Measurements from ENCODE around the gene CREB5. TPM values are rescaled to one million over a fixed set of nuclear protein-coding genes. Genes with fewer than 3 reads are reported as not detected.
A peak's percentile ranks its signal among the peaks of the same experiment; 100 is the strongest.

Gene CREB5
- total RNA-seq, 1 experiment from 2014 or later = 2.1 TPM

DNA sequence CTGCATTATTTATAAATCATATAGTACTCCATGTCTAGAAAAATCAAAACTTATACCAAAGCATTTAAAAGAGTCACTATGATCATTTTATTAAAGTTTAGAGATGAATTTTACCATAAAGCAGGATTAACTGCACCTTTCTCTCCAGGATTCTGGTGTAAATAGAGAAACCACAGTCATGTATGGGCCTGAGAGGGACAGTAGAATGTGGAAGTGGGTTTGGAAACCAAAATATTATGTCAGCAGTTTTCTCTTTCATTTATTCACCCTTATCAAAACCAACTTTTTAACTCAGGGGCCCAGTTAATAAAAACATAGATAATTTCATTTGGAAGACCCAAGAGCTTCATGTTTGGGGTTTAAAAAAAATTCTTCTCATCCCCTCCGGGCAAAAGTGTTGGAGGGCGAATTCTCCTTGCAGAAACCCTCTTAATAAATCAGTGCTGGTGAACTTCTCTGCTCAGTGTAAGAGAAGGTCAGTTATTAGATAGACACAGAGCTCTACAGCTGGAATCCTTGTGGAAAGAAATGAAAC is 266.2 kb downstream of the CREB5 start:
- intact Hi-C loops (cut with micrococcal nuclease; ENCODE audit: unreplicated experiment) = no loop called here
- no peaks in the 10 kb centered on the region for H4K20me1 ChIP-seq (ENCODE audit: insufficient read depth)
- H3K9me3 ChIP-seq (ENCODE audit: insufficient read depth, low read depth) = peaks cover 8% of the 10 kb centered on the region; the same call in 1 of the 2 replicates
- no peak overlapping the region for H3K27ac ChIP-seq
- no peak overlapping the region for H3K4me2 ChIP-seq
- POLR2A ChIA-PET (ENCODE audit: unreplicated experiment) = no interaction called here
- CTCF ChIA-PET = no interaction called here
- H3K4me3 ChIP-seq = no peak overlapping the region
- H3K36me3 ChIP-seq (ENCODE audit: low read depth) = no peaks in the 10 kb centered on the region
- H3K4me1 ChIP-seq (replicated peaks; ENCODE audit: insufficient read depth) = peaks cover 33% of the 10 kb centered on the region
- H3K9me2 ChIP-seq (ENCODE audit: insufficient read depth) = no peaks in the 10 kb centered on the region
- no TSS peak for BruUV-seq (replicated peaks)
- TF ChIP-seq, protein P1, sequence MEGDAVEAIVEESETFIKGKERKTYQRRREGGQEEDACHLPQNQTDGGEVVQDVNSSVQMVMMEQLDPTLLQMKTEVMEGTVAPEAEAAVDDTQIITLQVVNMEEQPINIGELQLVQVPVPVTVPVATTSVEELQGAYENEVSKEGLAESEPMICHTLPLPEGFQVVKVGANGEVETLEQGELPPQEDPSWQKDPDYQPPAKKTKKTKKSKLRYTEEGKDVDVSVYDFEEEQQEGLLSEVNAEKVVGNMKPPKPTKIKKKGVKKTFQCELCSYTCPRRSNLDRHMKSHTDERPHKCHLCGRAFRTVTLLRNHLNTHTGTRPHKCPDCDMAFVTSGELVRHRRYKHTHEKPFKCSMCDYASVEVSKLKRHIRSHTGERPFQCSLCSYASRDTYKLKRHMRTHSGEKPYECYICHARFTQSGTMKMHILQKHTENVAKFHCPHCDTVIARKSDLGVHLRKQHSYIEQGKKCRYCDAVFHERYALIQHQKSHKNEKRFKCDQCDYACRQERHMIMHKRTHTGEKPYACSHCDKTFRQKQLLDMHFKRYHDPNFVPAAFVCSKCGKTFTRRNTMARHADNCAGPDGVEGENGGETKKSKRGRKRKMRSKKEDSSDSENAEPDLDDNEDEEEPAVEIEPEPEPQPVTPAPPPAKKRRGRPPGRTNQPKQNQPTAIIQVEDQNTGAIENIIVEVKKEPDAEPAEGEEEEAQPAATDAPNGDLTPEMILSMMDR (conservative IDR thresholded peaks at IDR 0.05) = no peak
- TF ChIP-seq EZH2 (IDR thresholded peaks at IDR 0.05; ENCODE audit: low read depth) = no peak
- H2AFZ ChIP-seq = no peak overlapping the region
- no peaks in the 10 kb centered on the region for H3K27me3 ChIP-seq (ENCODE audit: insufficient read depth, low read depth)
- no peak for DNase-seq
- peaks cover 19% of the 10 kb centered on the region for H3F3A ChIP-seq (ENCODE audit: insufficient read depth, low read depth)
- H3K79me2 ChIP-seq (ENCODE audit: low read depth) = no peaks in the 10 kb centered on the region

DNA sequence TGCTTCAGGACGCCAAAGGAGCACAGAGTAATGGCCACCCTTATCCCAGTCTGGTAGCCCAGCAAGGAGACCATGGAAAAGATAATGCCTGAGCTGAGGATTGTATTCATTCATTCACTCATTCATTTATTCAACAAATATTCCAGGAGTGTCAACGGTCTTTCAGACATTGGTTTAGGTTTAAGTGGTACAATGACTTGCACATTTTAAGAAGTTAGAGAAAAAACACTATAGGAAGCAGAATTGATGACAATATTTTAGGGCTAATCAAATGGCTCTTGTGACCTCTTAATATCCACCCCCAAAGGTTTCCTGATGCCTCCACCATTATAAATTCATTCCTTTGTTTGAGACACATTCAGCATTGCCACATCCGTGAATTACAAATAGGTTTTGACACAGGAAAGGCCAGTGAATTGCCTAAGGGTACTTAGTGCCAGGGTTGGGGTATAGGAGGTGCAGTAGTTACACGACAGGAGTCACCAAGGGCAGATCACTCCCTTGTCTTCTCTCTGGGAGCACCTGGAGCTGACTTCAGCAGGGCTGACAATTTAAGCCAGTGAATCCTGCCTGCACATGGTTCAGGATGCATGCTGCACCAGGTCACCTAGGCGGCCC is 269.5 kb downstream of the CREB5 start:
- H3F3A ChIP-seq (ENCODE audit: insufficient read depth, low read depth) = peaks cover 14% of the 10 kb centered on the region
- TF ChIP-seq EZH2 (IDR thresholded peaks at IDR 0.05; ENCODE audit: low read depth) = no peak
- TF ChIP-seq, protein P1 (conservative IDR thresholded peaks at IDR 0.05) = no peak
- H4K20me1 ChIP-seq (ENCODE audit: insufficient read depth) = no peaks in the 10 kb centered on the region
- no peak overlapping the region for H3K27ac ChIP-seq
- CTCF ChIA-PET = no interaction called here
- peaks cover 34% of the 10 kb centered on the region for H3K4me1 ChIP-seq (replicated peaks; ENCODE audit: insufficient read depth)
- H3K9me2 ChIP-seq (ENCODE audit: insufficient read depth) = no peaks in the 10 kb centered on the region
- intact Hi-C loops (cut with micrococcal nuclease; ENCODE audit: unreplicated experiment) = no loop called here
- H3K9me3 ChIP-seq (ENCODE audit: insufficient read depth, low read depth) = no peaks in the 10 kb centered on the region
- no peaks in the 10 kb centered on the region for H3K36me3 ChIP-seq (ENCODE audit: low read depth)
- H3K79me2 ChIP-seq (ENCODE audit: low read depth) = no peaks in the 10 kb centered on the region
- POLR2A ChIA-PET (ENCODE audit: unreplicated experiment) = no interaction called here
- no peaks in the 10 kb centered on the region for H3K27me3 ChIP-seq (ENCODE audit: insufficient read depth, low read depth)
- DNase-seq = peak in 1 of 2 experiments; percentile 64
- peak overlapping the region; percentile 20 for H3K4me2 ChIP-seq
- H2AFZ ChIP-seq = no peak overlapping the region
- BruUV-seq (replicated peaks) = no TSS peak
- H3K4me3 ChIP-seq = no peak overlapping the region

DNA sequence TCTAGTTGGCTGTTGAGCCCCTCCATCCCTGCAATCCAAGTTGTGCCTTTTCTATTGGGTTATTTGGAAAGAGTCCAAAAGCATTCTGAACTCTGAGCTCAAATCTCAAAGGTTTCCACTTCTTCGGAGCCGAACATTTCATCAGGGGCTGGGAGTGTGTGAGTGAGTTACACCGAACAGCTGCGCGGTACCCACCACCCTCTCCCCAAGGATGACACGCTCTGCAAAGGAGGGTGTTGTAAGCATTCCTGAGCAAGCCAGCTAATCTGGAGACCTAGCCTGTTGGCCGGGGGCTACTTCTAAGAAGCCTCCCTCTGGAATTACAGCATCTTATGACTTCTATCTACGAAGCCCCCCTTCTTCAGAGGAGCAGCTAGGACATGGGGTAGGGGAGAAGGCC is 270.5 kb downstream of the CREB5 start:
- Histone ChIP-seq H3K4me1 (replicated peaks; ENCODE audit: insufficient read depth) (peaks cover 44% of the 10 kb centered on the region), H3K79me2 (ENCODE audit: low read depth) (peaks cover 5% of the 10 kb centered on the region; the same call in 1 of the 2 replicates), H2AFZ (no peak overlapping the region), H3K9me2 (ENCODE audit: insufficient read depth) (no peaks in the 10 kb centered on the region), H3K4me3 (no peak overlapping the region), H3K27ac (no peak overlapping the region), H3K27me3 (ENCODE audit: insufficient read depth, low read depth) (no peaks in the 10 kb centered on the region), H4K20me1 (ENCODE audit: insufficient read depth) (no peaks in the 10 kb centered on the region), H3F3A (ENCODE audit: insufficient read depth, low read depth) (peaks cover 14% of the 10 kb centered on the region), H3K36me3 (ENCODE audit: low read depth) (no peaks in the 10 kb centered on the region), H3K4me2 (no peak overlapping the region), H3K9me3 (ENCODE audit: insufficient read depth, low read depth) (no peaks in the 10 kb centered on the region)
- TF ChIP-seq EZH2 (IDR thresholded peaks at IDR 0.05; ENCODE audit: low read depth) = no peak
- TF ChIP-seq, protein P1 (conservative IDR thresholded peaks at IDR 0.05) = no peak
- no TSS peak for BruUV-seq (replicated peaks)
- no peak for DNase-seq
- intact Hi-C loops (cut with micrococcal nuclease; ENCODE audit: unreplicated experiment) = no loop called here
- POLR2A ChIA-PET (ENCODE audit: unreplicated experiment) = no interaction called here
- CTCF ChIA-PET = no interaction called here
